Measurements from ENCODE around the gene ARHGAP25. TPM values are rescaled to one million over a fixed set of nuclear protein-coding genes. Genes with fewer than 3 reads are reported as not detected.

Gene ARHGAP25
- total RNA-seq, 1 experiment from 2014 or later, result 6.2 TPM

DNA sequence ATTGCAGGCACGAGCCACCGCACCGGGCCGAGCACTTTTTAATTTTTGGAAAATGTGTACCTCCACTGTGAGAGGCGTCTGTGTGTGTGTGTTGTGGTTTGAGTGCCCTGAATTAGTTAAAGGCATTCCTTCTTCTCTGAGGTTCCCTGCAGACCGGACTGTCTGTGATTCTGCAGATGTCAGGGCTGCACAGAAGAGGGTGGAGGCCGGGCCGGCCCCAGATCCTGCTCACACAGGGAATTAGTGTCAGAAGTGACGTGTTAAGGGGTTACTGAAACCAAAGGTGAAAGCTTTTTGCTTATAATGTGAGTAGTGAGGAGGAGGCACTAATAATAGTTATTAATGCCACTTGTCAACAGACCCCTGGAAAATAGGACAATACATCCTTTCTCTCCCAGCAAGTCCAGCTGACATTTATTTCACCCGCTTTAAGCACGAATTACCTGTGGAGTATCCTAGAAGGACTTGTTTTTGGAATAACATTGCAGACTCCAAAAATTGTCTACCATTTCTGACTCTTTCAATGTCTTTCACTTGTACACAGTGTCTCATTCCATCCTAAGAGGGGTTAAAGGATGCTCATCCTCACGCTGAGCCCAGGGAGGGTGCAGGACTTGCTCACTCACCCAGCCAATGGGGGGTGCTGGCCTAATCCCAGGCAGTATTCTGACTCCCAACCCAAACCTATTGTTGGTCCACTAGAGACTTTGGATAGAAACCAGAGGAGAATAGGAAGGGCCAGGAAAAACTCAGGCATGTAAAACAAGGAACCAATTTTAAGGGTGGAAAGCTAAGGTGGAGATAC is 16.2 kb downstream of the ARHGAP25 start:
- POLR2A ChIA-PET (ENCODE audit: low non-redundant PET), result no interaction called here
- DNase-seq (ENCODE audit: low spot score), result no peak
- Histone ChIP-seq H3K27me3 (replicated peaks; ENCODE audit: insufficient read depth, low read depth, low read length, poor library complexity) (no peaks in the 10 kb centered on the region), H3K4me1 (ENCODE audit: insufficient read depth, low read length, poor library complexity, severe bottlenecking) (peaks cover 10% of the 10 kb centered on the region), H3K4me3 (ENCODE audit: low read depth, low read length, poor library complexity, severe bottlenecking) (no peak overlapping the region), H3K9me3 (ENCODE audit: low read depth, low read length, poor library complexity, severe bottlenecking) (no peaks in the 10 kb centered on the region), H3K27ac (ENCODE audit: low read depth, low read length, poor library complexity, severe bottlenecking) (no peak overlapping the region), H3K36me3 (ENCODE audit: insufficient read depth, low read length, poor library complexity, severe bottlenecking) (no peaks in the 10 kb centered on the region)
- BruUV-seq (replicated peaks), result no TSS peak
- TF ChIP-seq CTCF (conservative IDR thresholded peaks at IDR 0.05; ENCODE audit: low read depth, low read length), result no peak
- no peak for TF ChIP-seq EZH2 (IDR thresholded peaks at IDR 0.05; ENCODE audit: borderline replicate concordance, low read depth, low read length, poor library complexity, severe bottlenecking)
- CTCF ChIA-PET, result interaction anchor here (1.2 to 2.3 kb wide), 7 partner anchors 29 to 288 kb away, joined by 4 to 16 read pairs (median 5); no protein-coding TSS in a partner anchor
- intact Hi-C loops (cut with micrococcal nuclease; ENCODE audit: unreplicated experiment), result loop anchor here (1.0 to 2.0 kb wide), 3 partner anchors 86 to 175 kb away; no protein-coding TSS in a partner anchor

GRCh38 chr2:68751397-68752339 is 17.1 kb downstream of the ARHGAP25 start:
- CTCF ChIA-PET, result interaction anchor here (0.6 to 2.3 kb wide), 12 partner anchors 9 to 289 kb away, joined by 3 to 16 read pairs (median 4); no protein-coding TSS in a partner anchor
- BruUV-seq (replicated peaks), result no TSS peak
- no peak overlapping the region for H3K4me3 ChIP-seq (ENCODE audit: low read depth, low read length, poor library complexity, severe bottlenecking)

More at GRCh38 chr2:68751397-68752339, 17.1 kb downstream of the ARHGAP25 start:
- Histone ChIP-seq H3K9me3 (ENCODE audit: low read depth, low read length, poor library complexity, severe bottlenecking) (peaks cover 3% of the 10 kb centered on the region), H3K36me3 (ENCODE audit: insufficient read depth, low read length, poor library complexity, severe bottlenecking) (no peaks in the 10 kb centered on the region), H3K27ac (ENCODE audit: low read depth, low read length, poor library complexity, severe bottlenecking) (no peak overlapping the region), H3K4me1 (ENCODE audit: insufficient read depth, low read length, poor library complexity, severe bottlenecking) (peaks cover 10% of the 10 kb centered on the region), H3K27me3 (replicated peaks; ENCODE audit: insufficient read depth, low read depth, low read length, poor library complexity) (no peaks in the 10 kb centered on the region)
- intact Hi-C loops (cut with micrococcal nuclease; ENCODE audit: unreplicated experiment), result loop anchor here (1.0 to 2.0 kb wide), 3 partner anchors 85 to 174 kb away; no protein-coding TSS in a partner anchor
- DNase-seq (ENCODE audit: low spot score), result peak; percentile 91
- TF ChIP-seq CTCF (conservative IDR thresholded peaks at IDR 0.05; ENCODE audit: low read depth, low read length) (peak; percentile 97), EZH2 (IDR thresholded peaks at IDR 0.05; ENCODE audit: borderline replicate concordance, low read depth, low read length, poor library complexity, severe bottlenecking) (no peak)
- POLR2A ChIA-PET (ENCODE audit: low non-redundant PET), result no interaction called here

All from A673 (cell line).